DND-41 (cell line): ENCODE measurements around the gene GALNT13.

Source experiments
- ATAC-seq: fragments of 200-7000 bp; cut with Tn5 transposase; 3 replicates; pipeline ENCODE4 v1.9.1; 2021; ENCODE audit warnings: low read depth; ENCODE audit not compliant: insufficient read depth
- DNase-seq: peaks from one replicate; pipeline ENCODE4 v3.0.0-alpha.2; 2020
- H2AFZ ChIP-seq: 2 replicates; pipeline ENCODE4 v1.6.0; 2012; ENCODE audit warnings: low read depth, low read length
- H3K27ac ChIP-seq: 2 replicates; pipeline ENCODE4 v1.5.1; 2012; ENCODE audit warnings: low read length, inconsistent platforms
- H3K27me3 ChIP-seq: fragments of 200-600 bp; sonication (generic); 2 replicates; pipeline ENCODE4 v1.6.0; 2012; ENCODE audit warnings: low read length, mild to moderate bottlenecking, inconsistent platforms; ENCODE audit not compliant: insufficient read depth, poor library complexity
- H3K36me3 ChIP-seq: 2 replicates; pipeline ENCODE4 v1.5.1; 2012; ENCODE audit warnings: low read length, inconsistent platforms; ENCODE audit not compliant: insufficient read depth
- H3K4me1 ChIP-seq: 2 replicates; pipeline ENCODE4 v1.5.1; 2012; ENCODE audit warnings: mild to moderate bottlenecking, low read length; ENCODE audit not compliant: insufficient read depth
- H3K4me2 ChIP-seq: 2 replicates; pipeline ENCODE4 v1.6.0; 2012; ENCODE audit warnings: mild to moderate bottlenecking, moderate library complexity, low read length, inconsistent platforms; ENCODE audit not compliant: insufficient read depth
- H3K4me3 ChIP-seq, 2 experiments: fragments of 200-600 bp in 1 of 2; shearing (Covaris generic) in 1 of 2; 2 replicates each; pipeline ENCODE4 v1.5.1; 2012 to 2016; ENCODE audit warnings: inconsistent platforms in 2 of 2, low read length in 2 of 2, mild to moderate bottlenecking in 2 of 2, low read depth in 1 of 2, moderate library complexity in 1 of 2
- H3K79me2 ChIP-seq: 2 replicates; pipeline ENCODE4 v1.6.0; 2012; ENCODE audit warnings: low read length, inconsistent platforms; ENCODE audit not compliant: insufficient read depth
- H3K9ac ChIP-seq: 2 replicates; pipeline ENCODE4 v1.6.0; 2012; ENCODE audit warnings: low read depth, mild to moderate bottlenecking, inconsistent platforms, low read length, moderate library complexity
- H3K9me3 ChIP-seq: 2 replicates; pipeline ENCODE4 v1.5.1; 2012; ENCODE audit warnings: low read length, moderate library complexity, mild to moderate bottlenecking, inconsistent platforms; ENCODE audit not compliant: insufficient read depth, severe bottlenecking
- H4K20me1 ChIP-seq: 2 replicates; pipeline ENCODE4 v1.6.0; 2012; ENCODE audit warnings: low read length; ENCODE audit not compliant: insufficient read depth
- CTCF ChIP-seq: IDR thresholded peaks from 2 replicates; pipeline ENCODE4 v1.5.1; 2012; ENCODE audit warnings: borderline replicate concordance, low read length, moderate library complexity, mild to moderate bottlenecking; ENCODE audit not compliant: poor library complexity, severe bottlenecking; ENCODE audit errors: extremely low read depth
- EZH2 ChIP-seq: IDR thresholded peaks from 3 replicates; pipeline ENCODE4 v1.6.1; 2012; ENCODE audit warnings: borderline replicate concordance, low read depth, mild to moderate bottlenecking, moderate library complexity, low read length, inconsistent platforms; ENCODE audit not compliant: severe bottlenecking

The GALNT13 gene

GRCh38 chr2:154408786-154409185 is 537.1 kb downstream of the GALNT13 start:
- Histone ChIP-seq H3K9me3 (no peaks in the 10 kb centered on the region), H2AFZ (no peak overlapping the region), H3K27me3 (no peaks in the 10 kb centered on the region), H3K36me3 (no peaks in the 10 kb centered on the region), H3K9ac (no peak overlapping the region), H3K4me2 (no peak overlapping the region), H3K4me3 (no peak overlapping the region), H3K27ac (no peak overlapping the region), H4K20me1 (no peaks in the 10 kb centered on the region), H3K4me1 (no peaks in the 10 kb centered on the region), H3K79me2 (no peaks in the 10 kb centered on the region)
- no peak for DNase-seq
- no peak for TF ChIP-seq CTCF
- TF ChIP-seq EZH2 = no peak
- ATAC-seq = no peak

DNA sequence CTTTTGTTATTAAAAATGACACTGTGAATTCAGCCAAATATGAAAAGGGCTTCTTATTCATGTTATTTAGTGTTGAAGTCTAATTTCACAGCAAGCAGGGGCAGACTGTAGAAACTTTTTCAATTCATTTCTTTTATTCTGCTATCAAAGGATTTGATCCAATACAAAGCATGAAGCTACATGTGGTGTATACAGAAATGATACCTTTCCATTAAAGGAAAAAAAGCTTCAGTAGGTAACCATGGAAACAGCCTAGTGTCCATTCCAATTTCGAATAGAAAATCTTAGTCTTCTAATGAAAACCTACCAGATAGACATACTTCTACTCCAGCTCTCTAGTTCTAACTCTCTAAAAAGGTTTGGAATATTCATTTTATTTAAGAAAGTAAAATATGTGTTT is 550.5 kb downstream of the GALNT13 start:
- H3K4me2 ChIP-seq = no peak overlapping the region
- no peaks in the 10 kb centered on the region for H3K27me3 ChIP-seq
- H3K27ac ChIP-seq = no peak overlapping the region
- H3K79me2 ChIP-seq = no peaks in the 10 kb centered on the region
- no peak overlapping the region for H3K9ac ChIP-seq
- ATAC-seq (no peak), DNase-seq (no peak)
- no peaks in the 10 kb centered on the region for H3K9me3 ChIP-seq
- H2AFZ ChIP-seq = no peak overlapping the region
- H3K4me3 ChIP-seq = no peak overlapping the region
- H4K20me1 ChIP-seq = no peaks in the 10 kb centered on the region
- H3K4me1 ChIP-seq = no peaks in the 10 kb centered on the region
- H3K36me3 ChIP-seq = no peaks in the 10 kb centered on the region
- TF ChIP-seq CTCF (no peak), EZH2 (no peak)

DNA sequence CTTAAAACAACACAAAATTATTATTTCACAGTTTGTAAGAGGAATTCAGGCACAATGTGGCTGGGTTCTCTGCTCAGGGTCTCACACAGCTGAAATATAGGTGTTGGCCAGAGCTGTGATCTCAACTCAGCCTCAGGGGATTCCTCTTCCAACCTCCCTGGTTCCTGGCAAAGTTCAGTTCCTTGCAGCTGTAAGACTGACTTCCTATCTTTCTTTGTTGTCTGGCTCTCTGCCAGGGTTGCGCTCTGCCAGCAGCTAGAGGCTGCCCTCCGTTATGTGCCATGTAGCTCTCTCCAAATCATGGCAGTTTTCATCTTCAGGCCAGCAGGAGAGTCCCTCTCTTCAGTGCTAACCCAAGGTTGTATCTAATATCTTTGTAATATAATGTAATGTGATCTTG is 554.3 kb downstream of the GALNT13 start:
- TF ChIP-seq EZH2 = no peak
- TF ChIP-seq CTCF = no peak
- no peak overlapping the region for H3K27ac ChIP-seq
- no peak overlapping the region for H3K4me2 ChIP-seq
- H3K4me3 ChIP-seq = no peak overlapping the region
- no peaks in the 10 kb centered on the region for H3K79me2 ChIP-seq
- no peaks in the 10 kb centered on the region for H3K9me3 ChIP-seq
- DNase-seq = no peak
- H4K20me1 ChIP-seq = no peaks in the 10 kb centered on the region
- no peaks in the 10 kb centered on the region for H3K36me3 ChIP-seq
- no peak overlapping the region for H3K9ac ChIP-seq
- no peak for ATAC-seq
- no peaks in the 10 kb centered on the region for H3K4me1 ChIP-seq
- H3K27me3 ChIP-seq = no peaks in the 10 kb centered on the region
- H2AFZ ChIP-seq = no peak overlapping the region

GRCh38 chr2:154427453-154427852 is 555.7 kb downstream of the GALNT13 start:
- no peak for TF ChIP-seq CTCF
- TF ChIP-seq EZH2 = no peak
- no peak overlapping the region for H3K27ac ChIP-seq
- no peaks in the 10 kb centered on the region for H3K79me2 ChIP-seq
- no peaks in the 10 kb centered on the region for H3K9me3 ChIP-seq
- no peaks in the 10 kb centered on the region for H3K36me3 ChIP-seq
- ATAC-seq (no peak), DNase-seq (no peak)
- H3K4me2 ChIP-seq = no peak overlapping the region
- no peaks in the 10 kb centered on the region for H4K20me1 ChIP-seq
- H3K27me3 ChIP-seq = no peaks in the 10 kb centered on the region
- H3K4me3 ChIP-seq = no peak overlapping the region
- no peaks in the 10 kb centered on the region for H3K4me1 ChIP-seq
- no peak overlapping the region for H3K9ac ChIP-seq
- no peak overlapping the region for H2AFZ ChIP-seq
